Endometrial microvascular endothelial cells (primary cell): Measurements from ENCODE around the gene FASTK. TPM values are rescaled to one million over a fixed set of nuclear protein-coding genes. Genes with fewer than 3 reads are reported as not detected.
"Not testable (repeated sequence)": the region's sequence is repeated elsewhere in the genome, so short reads cannot be mapped to it uniquely, and the experiment has no call there.

Experiments used
- in situ Hi-C: cut with HindIII; loops from 2 replicates; pipeline ENCODE4 v1.10.0; 2017; ENCODE audit warnings: low sequenced_read_pairs, low pct_unique_long_range_greater_than_20kb; ENCODE audit errors: inconsistent ontology term
- total RNA-seq: library from RNA; depleted of rRNA; stranded (reverse); fragments of >200 nt; gene quantifications from one replicate; pipeline ENCODE4 v1.2.3, GENCODE V29; 2015; ENCODE audit errors: inconsistent ontology term

Gene FASTK
- total RNA-seq, 1 donor from 2014 or later = 95.0 TPM

- in situ Hi-C loops = no loop called here
These were observed 21.7 kb downstream of the FASTK start for GRCh38 chr7:151058781-151059366.

- in situ Hi-C loops = no loop called here
These were observed 22.4 kb downstream of the FASTK start for GRCh38 chr7:151057989-151058780.

- in situ Hi-C loops = no loop called here
These were observed 23.1 kb downstream of the FASTK start, which contains the start of gene CDK5 for GRCh38 chr7:151057506-151057988. TSS of gene CDK5 (minus strand) at chr7:151057897. CDS start at chr7:151057848, 49 bp downstream.

- in situ Hi-C loops = no loop called here
These were observed 23.7 kb downstream of the FASTK start for GRCh38 chr7:151056666-151057505.

- in situ Hi-C loops = no loop called here
These were observed 24.3 kb downstream of the FASTK start for GRCh38 chr7:151056283-151056665.

- in situ Hi-C loops = no loop called here
These were observed 26.9 kb downstream of the FASTK start for GRCh38 chr7:151053751-151054150.

GRCh38 chr7:151053096-151053495, 27.5 kb downstream of the FASTK start:
- in situ Hi-C loops = no loop called here

GRCh38 chr7:151051108-151051507, 29.5 kb downstream of the FASTK start:
- in situ Hi-C loops = no loop called here

GRCh38 chr7:151048911-151049463, 31.6 kb downstream of the FASTK start:
- in situ Hi-C loops = no loop called here

GRCh38 chr7:151047976-151048815, 32.4 kb downstream of the FASTK start, which contains the start of gene ASIC3:
TSS of gene ASIC3 (plus strand) at chr7:151048531. CDS start at chr7:151048886, 355 bp downstream.
- in situ Hi-C loops = no loop called here

- in situ Hi-C loops = no loop called here
These were observed 33.7 kb downstream of the FASTK start for GRCh38 chr7:151046603-151047573.

- in situ Hi-C loops = no loop called here
These were observed 34.6 kb downstream of the FASTK start for GRCh38 chr7:151045967-151046366.

- in situ Hi-C loops = no loop called here
These were observed 35.3 kb downstream of the FASTK start for GRCh38 chr7:151045262-151045661.

GRCh38 chr7:151043959-151044358, 36.6 kb downstream of the FASTK start:
- in situ Hi-C loops = no loop called here

- in situ Hi-C loops = not testable (repeated sequence)
These were observed 37.2 kb downstream of the FASTK start for GRCh38 chr7:151043449-151043848.

- in situ Hi-C loops = no loop called here
These were observed 39.8 kb downstream of the FASTK start for GRCh38 chr7:151040616-151041375.
